ENCODE results near the gene PLCH2. TPM values are rescaled to one million over a fixed set of nuclear protein-coding genes. Genes with fewer than 3 reads are reported as not detected.

The PLCH2 gene
- total RNA-seq, 1 donor = 0.81 TPM

DNA sequence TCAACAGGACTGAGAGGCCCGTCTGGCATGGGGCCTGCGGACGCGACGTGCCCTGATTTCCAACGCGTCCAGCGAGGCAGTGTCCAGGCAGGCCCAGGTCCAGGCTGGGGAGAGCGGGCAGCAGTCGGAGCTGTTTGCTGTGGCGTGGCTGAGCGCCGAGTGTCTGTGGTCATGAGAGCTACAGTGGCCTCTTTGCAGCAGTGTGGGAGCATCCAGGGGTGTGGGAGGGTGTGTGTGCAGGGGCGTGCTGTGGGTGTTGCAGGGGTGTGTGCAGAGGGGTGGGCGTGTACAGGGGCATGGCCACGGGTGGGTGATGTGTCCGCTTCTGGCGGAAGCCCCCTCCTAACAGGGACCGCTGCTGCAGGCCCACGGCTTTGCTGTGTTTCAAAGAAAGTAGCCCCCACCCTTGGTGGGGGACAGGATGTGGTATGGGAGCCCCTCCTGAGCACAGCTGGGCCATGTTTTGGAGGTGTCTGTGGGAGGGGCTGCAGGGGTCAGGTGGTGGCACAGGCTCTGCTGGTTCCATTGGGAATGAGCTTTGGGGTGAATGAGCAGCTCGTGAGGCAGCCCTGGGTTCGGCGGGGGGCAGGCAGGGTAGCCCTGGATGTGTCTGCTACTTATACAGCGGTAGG lies 17.7 kb downstream of the PLCH2 start:
- TF ChIP-seq, protein P1, sequence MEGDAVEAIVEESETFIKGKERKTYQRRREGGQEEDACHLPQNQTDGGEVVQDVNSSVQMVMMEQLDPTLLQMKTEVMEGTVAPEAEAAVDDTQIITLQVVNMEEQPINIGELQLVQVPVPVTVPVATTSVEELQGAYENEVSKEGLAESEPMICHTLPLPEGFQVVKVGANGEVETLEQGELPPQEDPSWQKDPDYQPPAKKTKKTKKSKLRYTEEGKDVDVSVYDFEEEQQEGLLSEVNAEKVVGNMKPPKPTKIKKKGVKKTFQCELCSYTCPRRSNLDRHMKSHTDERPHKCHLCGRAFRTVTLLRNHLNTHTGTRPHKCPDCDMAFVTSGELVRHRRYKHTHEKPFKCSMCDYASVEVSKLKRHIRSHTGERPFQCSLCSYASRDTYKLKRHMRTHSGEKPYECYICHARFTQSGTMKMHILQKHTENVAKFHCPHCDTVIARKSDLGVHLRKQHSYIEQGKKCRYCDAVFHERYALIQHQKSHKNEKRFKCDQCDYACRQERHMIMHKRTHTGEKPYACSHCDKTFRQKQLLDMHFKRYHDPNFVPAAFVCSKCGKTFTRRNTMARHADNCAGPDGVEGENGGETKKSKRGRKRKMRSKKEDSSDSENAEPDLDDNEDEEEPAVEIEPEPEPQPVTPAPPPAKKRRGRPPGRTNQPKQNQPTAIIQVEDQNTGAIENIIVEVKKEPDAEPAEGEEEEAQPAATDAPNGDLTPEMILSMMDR (IDR thresholded peaks at IDR 0.05; ENCODE audit: insufficient read depth, low read length) = no peak
- no peak overlapping the region for H3K4me3 ChIP-seq (ENCODE audit: low read depth, low read length)
- DNase-seq (ENCODE audit: low read depth) = no peak

DNA sequence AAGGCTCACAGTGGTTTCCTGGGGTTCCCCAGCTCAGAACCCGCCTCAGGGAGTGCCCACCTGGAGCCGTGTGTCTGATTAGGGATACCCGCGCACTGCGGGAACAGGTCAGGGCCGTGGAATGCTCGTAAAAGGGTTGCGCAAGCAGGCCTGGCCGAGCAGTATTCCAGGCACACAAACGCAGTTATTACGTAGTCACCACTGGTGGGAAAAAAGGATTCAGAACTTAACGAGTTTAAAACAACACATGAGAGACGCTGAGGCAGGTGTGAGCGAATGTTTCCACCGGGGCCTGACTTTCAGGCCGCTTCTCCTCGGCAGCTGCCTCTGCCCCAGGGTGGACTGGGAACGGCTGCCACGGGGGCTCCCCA lies 18.2 kb downstream of the PLCH2 start:
- TF ChIP-seq, protein P1 (IDR thresholded peaks at IDR 0.05; ENCODE audit: insufficient read depth, low read length) = no peak
- H3K4me3 ChIP-seq (ENCODE audit: low read depth, low read length) = no peak overlapping the region
- DNase-seq (ENCODE audit: low read depth) = no peak

- no peak overlapping the region for H3K4me3 ChIP-seq (ENCODE audit: low read depth, low read length)
- TF ChIP-seq, protein P1 (IDR thresholded peaks at IDR 0.05; ENCODE audit: insufficient read depth, low read length) = no peak
- no peak for DNase-seq (ENCODE audit: low read depth)
Measured at GRCh38 chr1:2495026-2495425, 18.9 kb downstream of the PLCH2 start.

DNA sequence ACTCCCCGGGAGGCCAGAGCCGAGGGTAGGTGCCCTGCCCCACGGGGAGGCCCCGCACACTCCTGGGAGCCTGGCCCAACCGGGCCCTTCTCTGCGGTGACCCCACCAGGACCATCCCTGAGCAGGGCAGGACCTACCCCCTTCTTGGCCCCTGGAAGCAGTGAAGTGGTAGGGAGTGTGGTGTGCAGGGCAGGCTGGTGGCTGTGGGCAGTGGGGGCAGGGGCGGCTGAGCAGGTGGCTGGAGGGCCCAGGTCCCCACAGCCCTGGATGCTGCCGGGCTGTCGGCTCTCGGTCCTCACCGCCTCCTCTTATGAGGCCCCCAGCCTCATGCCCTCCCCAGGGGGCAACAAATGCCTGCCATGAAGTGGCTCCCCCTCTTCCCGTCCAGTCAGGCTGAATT lies 19.5 kb downstream of the PLCH2 start:
- no peak for DNase-seq (ENCODE audit: low read depth)
- TF ChIP-seq, protein P1 (IDR thresholded peaks at IDR 0.05; ENCODE audit: insufficient read depth, low read length) = no peak

DNA sequence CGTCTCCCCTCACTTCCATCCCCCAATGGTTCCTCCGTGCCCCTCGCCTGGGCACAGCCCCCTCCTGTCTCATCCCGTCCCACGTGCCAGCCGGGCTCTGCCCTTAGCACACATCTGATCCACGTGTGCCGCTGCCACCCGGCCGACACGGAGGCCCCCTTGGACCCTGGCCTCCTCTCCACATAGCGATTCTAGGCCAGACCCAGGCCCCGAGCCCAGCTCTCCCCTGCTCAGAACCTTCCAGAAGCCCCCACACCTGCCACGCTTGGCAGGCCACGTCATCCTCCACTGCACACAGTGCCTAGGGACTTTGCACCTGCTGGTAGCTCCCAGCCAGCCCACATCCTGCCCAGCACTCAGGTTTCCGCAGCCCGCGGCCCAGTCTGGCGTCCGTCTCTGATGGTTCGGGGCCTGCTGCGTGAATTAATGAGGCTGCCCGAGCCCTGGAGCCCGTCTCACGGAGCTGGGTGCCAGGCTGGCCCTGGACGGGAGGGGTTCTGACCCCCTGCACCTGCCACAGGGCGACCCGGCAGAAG lies 20.1 kb downstream of the PLCH2 start:
- no peak overlapping the region for H3K4me3 ChIP-seq (ENCODE audit: low read depth, low read length)
- DNase-seq (ENCODE audit: low read depth) = no peak
- TF ChIP-seq, protein P1 (IDR thresholded peaks at IDR 0.05; ENCODE audit: insufficient read depth, low read length) = no peak

More for the DNA sequence above, 19.5 kb downstream of the PLCH2 start:
- H3K4me3 ChIP-seq (ENCODE audit: low read depth, low read length) = no peak overlapping the region

GRCh38 chr1:2496746-2497145 lies 20.7 kb downstream of the PLCH2 start:
- H3K4me3 ChIP-seq (ENCODE audit: low read depth, low read length) = no peak overlapping the region
- TF ChIP-seq, protein P1 (IDR thresholded peaks at IDR 0.05; ENCODE audit: insufficient read depth, low read length) = no peak
- no peak for DNase-seq (ENCODE audit: low read depth)

GRCh38 chr1:2497891-2498290 lies 21.8 kb downstream of the PLCH2 start:
- H3K4me3 ChIP-seq (ENCODE audit: low read depth, low read length) = no peak overlapping the region
- TF ChIP-seq, protein P1 (IDR thresholded peaks at IDR 0.05; ENCODE audit: insufficient read depth, low read length) = no peak
- no peak for DNase-seq (ENCODE audit: low read depth)

Measured in fibroblast of the aortic adventitia (primary cell).